Stimulated activated CD4-positive, alpha-beta T cell treated with anti-CD3 and anti-CD28 coated beads, Interleukin-4, amount 100 ng/mL, for 48 hours (primary cell): Measurements from ENCODE around the gene BRCA2.

Source experiments
- DNase-seq, 2 donors: peaks; one replicate each; pipeline ENCODE4 v3.0.0-alpha.2; 2020; ENCODE audit warnings: low read depth in 2 of 2

BRCA2 gene

DNA sequence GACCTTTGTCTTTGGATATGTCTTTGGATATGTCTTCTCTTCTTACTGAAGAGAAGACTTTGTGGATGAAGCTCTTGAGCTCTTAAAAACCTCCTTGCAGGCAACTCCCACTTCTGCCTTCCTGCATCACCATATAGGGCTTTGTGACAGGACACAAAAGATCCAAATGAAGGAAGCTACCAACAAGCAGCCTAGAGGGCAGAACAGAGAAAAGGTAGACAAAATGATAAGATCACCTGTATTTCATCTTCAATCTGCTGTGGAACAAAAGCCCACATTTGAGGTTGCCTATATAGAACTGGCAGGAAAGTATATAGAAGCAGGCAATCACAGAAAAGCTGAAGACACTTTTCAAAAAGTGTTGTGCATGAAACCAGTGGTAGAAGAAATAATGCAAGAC, 70.1 kb downstream of the BRCA2 start:
- DNase-seq = no peak

- DNase-seq = no peak
Observed at GRCh38 chr13:32390048-32390447, 74.7 kb downstream of the BRCA2 start.

DNA sequence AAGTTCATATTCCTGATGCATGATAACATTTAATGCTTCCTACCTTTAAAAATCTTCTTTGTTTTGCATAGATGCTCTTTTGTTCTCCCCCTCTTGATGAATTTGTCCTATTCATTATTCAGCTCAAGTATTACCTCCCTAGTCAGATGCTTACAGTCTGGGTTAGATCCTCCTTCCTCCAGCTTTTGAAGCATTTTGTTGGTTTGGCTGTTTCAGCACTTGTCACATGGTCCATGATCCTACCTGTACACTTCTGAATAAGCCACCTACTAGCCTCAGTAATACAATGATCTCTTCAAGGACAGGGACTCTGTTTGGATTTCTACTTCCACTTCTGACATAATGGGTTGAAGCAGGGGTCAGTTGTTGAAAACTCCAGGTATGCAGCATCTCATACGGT, 75.2 kb downstream of the BRCA2 start:
- DNase-seq = no peak

DNA sequence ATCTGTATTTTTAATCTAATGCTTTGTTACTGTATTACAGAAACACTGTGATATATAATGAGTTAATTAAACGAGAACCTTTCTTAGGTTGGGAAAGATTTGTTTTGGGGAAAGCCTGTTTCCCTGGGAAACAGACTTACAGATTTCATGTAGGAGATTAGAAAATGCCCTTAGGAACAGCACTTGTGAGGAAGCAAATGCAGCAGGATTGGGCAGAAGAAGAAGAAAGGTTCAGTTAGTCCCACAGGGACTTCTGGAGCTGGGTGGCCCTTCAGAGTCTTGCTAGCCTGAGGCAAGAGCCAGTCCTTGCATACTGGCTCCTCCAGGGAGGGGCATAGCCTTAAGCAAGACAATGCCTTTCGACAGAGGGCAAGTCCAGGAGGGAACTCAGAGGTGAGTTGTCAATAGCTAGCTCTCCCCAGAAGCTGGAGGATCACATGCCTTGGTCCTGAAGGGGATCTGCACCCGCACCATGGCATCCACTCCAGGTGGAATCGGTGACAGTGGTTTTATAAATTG, 75.9 kb downstream of the BRCA2 start:
- DNase-seq = no peak

DNA sequence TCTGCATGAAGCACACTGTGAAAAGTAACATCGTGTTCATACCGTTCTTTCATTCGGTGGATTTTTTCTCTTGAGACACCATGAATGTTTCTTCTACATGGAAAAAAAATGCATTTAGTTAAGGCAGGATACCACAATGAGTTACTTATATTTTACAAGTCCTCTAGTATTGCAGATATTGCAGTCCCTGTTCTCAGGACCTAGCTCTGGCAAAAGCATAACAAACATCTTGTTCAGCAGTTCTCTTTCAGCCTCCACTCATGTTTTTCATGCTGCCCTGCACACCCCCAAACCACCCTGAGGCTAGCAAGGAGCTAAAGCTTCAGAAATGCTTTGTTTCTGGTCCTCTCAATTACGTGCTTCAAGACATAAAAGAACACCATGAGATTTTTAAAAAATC, 87.8 kb downstream of the BRCA2 start:
- DNase-seq = no peak

DNA sequence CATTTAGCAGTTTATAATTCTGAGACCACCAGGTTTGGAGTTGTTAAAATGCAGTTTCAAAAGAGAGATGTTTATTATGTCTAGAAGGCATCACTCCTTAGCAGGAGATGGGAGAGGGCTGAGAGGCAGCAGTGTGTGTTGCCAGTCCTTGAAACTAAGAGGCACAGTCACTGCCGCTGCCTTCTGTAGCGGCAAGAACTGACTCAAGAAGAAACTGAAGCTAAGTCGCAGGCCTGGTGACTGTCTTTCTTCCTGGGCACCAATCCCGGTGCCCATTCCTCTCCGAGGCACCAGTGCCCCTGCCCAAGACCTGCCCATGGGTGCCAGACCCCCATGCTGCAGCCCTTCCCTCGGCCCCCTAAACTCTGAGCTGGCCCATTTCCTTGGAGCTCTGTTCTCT, 92.5 kb downstream of the BRCA2 start:
- no peak for DNase-seq

- no peak for DNase-seq
Observed at GRCh38 chr13:32408296-32409000, 93.1 kb downstream of the BRCA2 start.

DNA sequence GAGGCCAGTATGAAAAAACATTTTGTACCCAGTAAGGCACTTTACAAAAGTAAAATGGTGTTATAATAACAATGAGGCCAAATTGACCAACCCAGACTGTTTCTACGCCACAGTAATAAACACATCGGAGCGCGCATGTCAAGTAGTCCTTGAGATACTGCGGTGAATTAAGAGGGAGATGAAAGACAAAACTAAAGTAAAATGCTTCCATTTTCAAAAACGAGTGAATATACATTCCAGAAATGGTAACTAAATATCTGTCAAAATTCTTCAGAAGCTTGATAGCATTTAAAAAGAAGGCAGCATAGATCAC, 93.6 kb downstream of the BRCA2 start:
- DNase-seq = no peak

DNA sequence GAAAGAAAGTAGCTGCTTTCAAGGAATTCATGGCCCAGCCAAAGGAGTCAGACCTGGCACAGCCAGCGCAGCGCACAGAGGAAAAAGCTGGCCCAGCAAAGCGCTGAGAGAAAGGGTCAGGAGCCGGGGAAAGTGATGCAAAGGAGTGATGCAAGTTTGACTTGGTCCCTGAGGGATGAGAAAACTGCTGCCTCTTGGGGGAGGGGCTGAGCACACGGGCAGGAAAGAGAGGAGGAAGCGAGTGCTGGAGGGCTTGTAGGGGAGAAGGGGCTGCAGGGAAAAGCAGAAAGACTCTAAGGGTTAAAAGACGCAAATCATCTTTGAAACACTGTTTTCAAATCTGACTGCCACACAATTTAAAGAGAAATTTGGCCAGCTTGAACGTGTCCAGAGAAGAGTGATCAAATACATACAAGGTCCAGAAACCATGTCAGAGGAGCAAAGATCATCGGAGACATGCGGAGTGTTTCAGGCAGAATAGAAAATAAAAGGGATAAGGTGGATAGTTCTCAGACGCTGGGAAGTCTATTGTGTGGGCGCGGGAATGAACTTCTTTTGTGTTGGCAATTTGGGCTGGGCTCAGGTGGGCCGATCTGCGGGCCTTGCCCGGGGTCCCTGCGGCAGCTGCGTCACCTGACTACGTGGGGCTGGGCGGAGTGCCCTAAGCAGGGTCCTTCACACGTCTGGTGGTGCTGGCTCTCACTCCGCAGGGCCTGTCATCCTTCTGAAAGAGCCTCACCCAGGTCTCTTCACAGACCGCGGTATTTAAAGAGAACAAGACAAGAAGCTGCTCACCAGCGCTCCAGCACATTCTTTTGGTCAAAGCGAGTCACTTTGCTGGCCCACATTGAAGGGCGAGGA, 94.5 kb downstream of the BRCA2 start:
- DNase-seq = no peak

DNA sequence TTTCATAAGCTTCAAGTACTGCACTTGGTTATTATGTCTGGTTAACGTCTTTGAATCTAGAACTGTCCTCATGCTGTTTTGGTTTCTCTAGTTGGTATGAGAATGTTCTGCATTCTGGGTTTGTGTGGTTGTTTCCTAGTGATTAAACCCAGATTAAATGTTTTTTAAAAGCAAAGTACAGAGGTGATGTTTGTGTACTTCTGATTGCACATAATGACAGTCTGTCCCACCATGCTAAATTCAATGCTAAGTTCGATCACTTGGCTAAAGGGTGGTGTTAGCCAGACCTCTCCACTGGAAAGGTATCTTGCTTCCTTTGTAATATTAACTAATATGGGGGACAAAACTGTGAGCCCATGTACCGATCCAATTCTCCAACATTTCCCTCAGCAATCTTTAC, 98.0 kb downstream of the BRCA2 start:
- DNase-seq = no peak

DNA sequence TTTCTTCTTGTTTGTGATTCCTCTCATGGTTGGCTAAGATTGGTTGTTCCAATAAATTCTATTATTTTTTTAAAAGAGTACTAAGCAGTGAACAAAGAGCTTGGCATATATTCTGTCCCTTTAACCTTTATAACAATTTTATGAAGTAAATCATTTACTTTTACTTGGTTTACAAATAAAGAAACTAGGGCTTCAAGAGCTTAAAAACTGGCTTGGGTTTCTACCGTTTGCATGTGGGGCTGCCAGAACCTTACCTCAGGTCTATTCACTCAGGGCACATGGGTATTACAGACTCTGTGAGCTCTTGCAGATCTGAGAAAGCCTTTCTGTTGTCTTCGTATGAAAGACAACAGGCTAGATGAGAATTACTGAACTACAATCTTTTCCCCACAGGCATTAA, 99.3 kb downstream of the BRCA2 start:
- DNase-seq = no peak

DNA sequence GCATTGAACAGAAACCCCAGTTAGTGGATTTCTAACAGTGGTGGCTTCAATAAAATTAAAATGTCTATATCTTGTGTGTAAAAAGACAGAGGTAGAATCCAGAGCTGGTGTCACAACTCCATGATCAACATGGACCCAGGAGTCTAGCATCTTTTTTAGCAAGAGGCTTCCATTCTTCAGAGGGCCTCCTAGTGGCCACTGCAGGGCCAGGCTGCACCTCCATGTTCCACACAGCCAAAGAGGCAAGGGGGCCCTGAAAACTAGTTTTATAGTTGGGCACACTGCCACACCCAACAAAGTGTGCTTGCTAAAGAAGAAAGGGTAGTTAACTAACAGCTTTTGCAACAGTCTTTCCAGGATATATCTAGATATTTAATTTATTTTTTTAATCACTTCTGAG, 99.7 kb downstream of the BRCA2 start:
- no peak for DNase-seq

- no peak for DNase-seq
Observed at GRCh38 chr13:32417995-32418394, 102.7 kb downstream of the BRCA2 start.

GRCh38 chr13:32419862-32420261, 104.6 kb downstream of the BRCA2 start:
- DNase-seq = no peak

GRCh38 chr13:32423592-32423991, 108.3 kb downstream of the BRCA2 start:
- DNase-seq = no peak

DNA sequence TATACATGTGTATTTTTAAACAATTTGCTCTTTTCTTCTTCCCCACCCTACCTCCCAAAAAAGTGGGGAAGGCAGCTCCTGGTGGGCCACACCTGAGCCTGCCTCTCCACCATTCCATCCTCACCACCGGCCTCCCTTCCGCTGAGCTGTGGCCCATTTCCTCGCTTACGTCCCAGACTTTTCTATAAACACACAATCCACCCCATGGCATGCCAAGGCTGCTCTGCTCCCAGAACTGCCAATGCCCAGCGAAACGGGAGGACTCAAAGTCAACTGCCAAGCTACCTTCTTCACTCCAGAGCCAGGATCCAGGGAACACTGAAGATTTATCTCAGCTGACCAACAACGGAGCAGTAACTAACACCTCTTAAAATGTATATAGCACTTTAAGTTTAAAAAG, 109.8 kb downstream of the BRCA2 start:
- DNase-seq = no peak

GRCh38 chr13:32426191-32426989, 111.1 kb downstream of the BRCA2 start:
- peak; percentile 6 to 16 for DNase-seq

DNA sequence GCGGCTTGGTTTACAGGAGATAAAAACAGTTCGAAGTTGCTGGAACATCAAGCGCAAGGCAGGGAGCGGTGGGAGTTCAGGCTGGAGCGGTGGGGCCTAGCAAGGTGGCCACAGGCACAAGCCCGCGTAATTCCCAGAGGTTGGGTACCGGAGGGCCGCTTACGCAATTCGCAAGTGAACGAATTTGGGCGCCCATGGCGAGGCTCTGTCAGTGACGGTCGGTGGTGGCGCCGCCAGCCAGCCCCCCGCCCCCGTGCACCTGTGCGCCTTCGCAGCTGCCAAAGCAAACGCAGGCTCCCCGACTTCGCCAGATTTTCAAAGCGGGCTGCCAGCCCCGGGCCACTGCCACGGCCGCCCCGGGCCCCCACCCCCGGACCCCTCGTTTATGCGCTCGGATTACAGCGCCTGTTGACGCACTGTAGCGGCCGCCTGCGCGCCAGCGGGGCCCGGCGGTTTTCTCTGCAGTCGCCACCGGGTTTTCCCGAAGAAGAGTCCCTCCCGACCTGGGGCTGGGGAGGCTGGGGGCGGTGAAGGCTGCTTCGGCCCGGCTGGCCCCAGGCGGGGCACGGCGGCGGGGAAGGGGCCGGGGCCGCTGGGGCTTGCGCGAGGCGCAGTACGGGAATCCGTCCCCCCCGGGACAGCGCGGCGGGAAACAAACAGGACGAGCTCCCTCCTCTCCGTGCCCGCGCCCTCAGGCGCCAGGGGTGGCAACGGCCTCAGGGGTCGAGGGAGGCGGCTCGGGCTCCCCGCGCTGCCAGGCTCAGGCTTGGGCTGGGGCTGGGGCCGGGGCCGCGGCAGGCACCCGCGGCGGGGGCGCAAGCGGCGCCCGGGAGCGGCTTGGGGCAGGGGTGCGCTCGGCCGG, 111.9 kb downstream of the BRCA2 start:
- peak; percentile 28 to 49 for DNase-seq

DNA sequence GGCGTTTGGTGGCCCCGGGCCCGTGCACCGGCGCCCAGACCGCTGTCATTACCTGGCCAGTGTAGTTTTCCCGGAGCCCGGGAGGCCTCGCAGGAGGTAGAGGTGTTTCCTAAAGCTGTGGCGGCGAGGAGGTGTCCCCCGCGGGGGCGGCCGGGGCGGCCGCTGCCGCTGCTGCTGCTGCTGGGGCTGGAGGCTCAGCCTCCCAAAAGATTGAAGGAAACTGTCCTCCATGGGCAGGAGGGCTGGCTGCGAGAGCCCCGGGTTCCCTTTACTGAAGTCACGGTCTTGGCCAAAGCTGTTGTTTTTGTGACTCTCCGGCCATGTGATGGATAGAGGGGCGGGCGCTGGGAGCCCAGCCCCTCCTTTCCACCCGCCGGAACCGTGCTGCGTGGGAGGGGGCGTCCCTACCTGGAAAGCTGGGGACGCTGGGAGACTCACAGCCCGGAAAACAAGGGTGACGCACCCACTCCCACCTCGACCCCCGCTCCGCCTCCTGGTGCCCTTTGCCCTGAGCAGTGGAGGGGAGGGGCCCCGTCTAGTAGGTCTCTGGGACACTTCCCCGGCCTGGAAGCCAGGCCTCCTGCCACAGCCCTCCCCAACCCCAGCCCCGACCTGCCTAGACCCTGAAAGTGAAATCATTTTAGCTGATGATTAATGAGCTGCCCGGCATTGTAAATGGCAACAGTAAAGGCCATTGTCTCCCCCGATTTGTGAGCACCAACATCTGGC, 112.7 kb downstream of the BRCA2 start, which contains the start of gene N4BP2L1:
N4BP2L1 (minus strand) TSS at position 279 of the 729 bp plus-strand sequence; CDS start at position 231, 48 bp downstream.
- peak; percentile 76 to 81 for DNase-seq

- DNase-seq = no peak
Observed at GRCh38 chr13:32428581-32429432, 113.5 kb downstream of the BRCA2 start.
